Upper lobe of left lung (tissue), 6 donors: ENCODE results near the gene USP37. TPM values are rescaled to one million over a fixed set of nuclear protein-coding genes. Genes with fewer than 3 reads are reported as not detected.

Source experiments
- ATAC-seq, 2 donors: fragments of 200-7000 bp; cut with Tn5 transposase; one replicate each; pipeline ENCODE4 v1.9.1; 2022; ENCODE audit warnings: mild to moderate bottlenecking in 2 of 2, moderate library complexity in 2 of 2; ENCODE audit not compliant: low FRiP score in 2 of 2
- DNase-seq, 2 donors: peaks; one replicate each; pipeline ENCODE4 v3.0.0-alpha.2; 2019 to 2020
- H3K27ac ChIP-seq, 4 donors: fragments of 200-600 bp; sonication (generic); one replicate each; pipeline ENCODE4 v1.5.1; 2016 to 2019
- H3K27me3 ChIP-seq, 4 donors: fragments of 200-600 bp; sonication (generic); one replicate each; pipeline ENCODE4 v1.5.1; 2017 to 2019
- H3K36me3 ChIP-seq, 4 donors: fragments of 200-600 bp; sonication (generic); one replicate each; pipeline ENCODE4 v1.5.1; 2016 to 2019
- H3K4me1 ChIP-seq, 4 donors: fragments of 200-600 bp; sonication (generic); one replicate each; pipeline ENCODE4 v1.5.1; 2018 to 2019
- H3K4me3 ChIP-seq, 4 donors: fragments of 200-600 bp; sonication (generic); one replicate each; pipeline ENCODE4 v1.5.1; 2017 to 2019; ENCODE audit warnings: mild to moderate bottlenecking in 2 of 4, moderate library complexity in 1 of 4
- H3K9me3 ChIP-seq, 4 donors: fragments of 200-600 bp; sonication (generic); one replicate each; pipeline ENCODE4 v1.5.1; 2018 to 2019
- EP300 ChIP-seq, 4 donors: sonication (generic); formaldehyde crosslinking; IDR thresholded peaks; one replicate each; pipeline ENCODE4 v1.5.1; 2017; ENCODE audit warnings: antibody characterized with exemption in 4 of 4, control low read depth in 2 of 4
- POLR2A ChIP-seq, 4 donors: fragments of 450-650 bp; IDR thresholded peaks; one replicate each; pipeline ENCODE4 v1.5.1; 2016 to 2017; ENCODE audit warnings: antibody characterized with exemption in 4 of 4, mild to moderate bottlenecking in 2 of 4
- POLR2AphosphoS5 ChIP-seq, 2 donors: sonication (generic); formaldehyde crosslinking; IDR thresholded peaks; one replicate each; pipeline ENCODE4 v1.5.1; 2017; ENCODE audit warnings: antibody characterized with exemption in 2 of 2
- WGBS, 2 donors: methylation state at CpG; one replicate each; pipeline ENCODE4 v1.1.5; 2017 to 2018; 5-methylcytosine and 5-hydroxymethylcytosine counted together
- total RNA-seq, 6 donors: library from RNA; depleted of rRNA in 4 of 6; stranded (reverse); fragments of >200 nt in 4 of 6; gene quantifications; one replicate each; pipeline versions ENCODE4 v1.1.0 to v1.2.1, GENCODE V29; 2016 to 2021
- TF ChIP-seq, protein P1 (sequence below), 6 experiments: fragments of 450-650 bp in 4 of 6; fragments of 200-600 bp in 2 of 6; sonication (generic) in 2 of 6; IDR thresholded peaks; one replicate each; pipeline ENCODE4 v1.5.1; 2016 to 2019; ENCODE audit warnings: antibody characterized with exemption in 6 of 6
- donor health status: DM: no; HTN: no; CAD: no; lungs with moderate emphysema.
- donor health status: DM: no; HTN: yes; CAD: no; lungs with severe emphysema.

Gene USP37
- total RNA-seq, 6 donors from 2014 or later, result 9.0 to 31.4 (median 13.1) TPM

- no peak for DNase-seq
- 53 to 65% methylated on average over 3 of the region's 3 CpGs for WGBS, 2 donors
Measured at GRCh38 chr2:218476676-218477075, 91.5 kb downstream of the USP37 start.

DNA sequence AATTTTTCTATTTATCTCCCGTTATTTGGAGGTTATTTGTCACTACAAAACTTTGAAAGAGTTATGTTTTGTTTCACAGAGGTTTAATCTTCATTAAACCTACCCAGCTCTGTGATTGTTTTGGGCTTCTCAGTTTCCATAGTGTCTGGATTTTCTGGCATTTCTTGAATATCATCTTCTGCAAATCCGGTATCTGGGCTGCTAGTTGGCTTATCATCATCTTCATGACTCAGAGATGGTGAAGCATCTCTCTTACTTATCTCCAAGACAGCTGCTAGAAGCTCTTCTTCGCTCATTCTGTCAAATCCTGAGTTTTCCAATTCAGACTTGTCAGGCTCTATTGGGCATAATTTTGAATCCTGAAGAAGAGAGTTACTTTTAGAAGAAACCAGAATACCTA is 93.6 kb downstream of the USP37 start:
- ATAC-seq, result no peak
- Histone ChIP-seq H3K27ac (no peak overlapping the region), H3K9me3 (no peaks in the 10 kb centered on the region), H3K4me1 (peaks cover 0 to 8% (median 0%) of the 10 kb centered on the region in 4 donors), H3K36me3 (peaks cover 0 to 69% (median 8%) of the 10 kb centered on the region in 4 donors), H3K27me3 (no peaks in the 10 kb centered on the region), H3K4me3 (no peak overlapping the region)
- 87 to 93% methylated on average over 3 of the region's 3 CpGs for WGBS, 2 donors
- TF ChIP-seq, protein P1, sequence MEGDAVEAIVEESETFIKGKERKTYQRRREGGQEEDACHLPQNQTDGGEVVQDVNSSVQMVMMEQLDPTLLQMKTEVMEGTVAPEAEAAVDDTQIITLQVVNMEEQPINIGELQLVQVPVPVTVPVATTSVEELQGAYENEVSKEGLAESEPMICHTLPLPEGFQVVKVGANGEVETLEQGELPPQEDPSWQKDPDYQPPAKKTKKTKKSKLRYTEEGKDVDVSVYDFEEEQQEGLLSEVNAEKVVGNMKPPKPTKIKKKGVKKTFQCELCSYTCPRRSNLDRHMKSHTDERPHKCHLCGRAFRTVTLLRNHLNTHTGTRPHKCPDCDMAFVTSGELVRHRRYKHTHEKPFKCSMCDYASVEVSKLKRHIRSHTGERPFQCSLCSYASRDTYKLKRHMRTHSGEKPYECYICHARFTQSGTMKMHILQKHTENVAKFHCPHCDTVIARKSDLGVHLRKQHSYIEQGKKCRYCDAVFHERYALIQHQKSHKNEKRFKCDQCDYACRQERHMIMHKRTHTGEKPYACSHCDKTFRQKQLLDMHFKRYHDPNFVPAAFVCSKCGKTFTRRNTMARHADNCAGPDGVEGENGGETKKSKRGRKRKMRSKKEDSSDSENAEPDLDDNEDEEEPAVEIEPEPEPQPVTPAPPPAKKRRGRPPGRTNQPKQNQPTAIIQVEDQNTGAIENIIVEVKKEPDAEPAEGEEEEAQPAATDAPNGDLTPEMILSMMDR (IDR thresholded peaks at IDR 0.05), result no peak
- no peak for TF ChIP-seq POLR2AphosphoS5 (IDR thresholded peaks at IDR 0.05)
- DNase-seq, result no peak

More at GRCh38 chr2:218476676-218477075, 91.5 kb downstream of the USP37 start:
- peaks cover 0 to 74% (median 11%) of the 10 kb centered on the region in 4 donors for H3K36me3 ChIP-seq
- TF ChIP-seq, protein P1 (IDR thresholded peaks at IDR 0.05), result no peak
- TF ChIP-seq EP300 (IDR thresholded peaks at IDR 0.05) (no peak), POLR2A (IDR thresholded peaks at IDR 0.05) (no peak), POLR2AphosphoS5 (IDR thresholded peaks at IDR 0.05) (no peak)
- H3K27me3 ChIP-seq, result no peaks in the 10 kb centered on the region
- H3K9me3 ChIP-seq, result no peaks in the 10 kb centered on the region
- H3K4me1 ChIP-seq, result peaks cover 0 to 8% (median 0%) of the 10 kb centered on the region in 4 donors
- H3K27ac ChIP-seq, result peak overlapping the region in 2 of 4 donors; percentile 24 to 78
- no peak for ATAC-seq
- H3K4me3 ChIP-seq, result no peak overlapping the region

GRCh38 chr2:218472988-218473387 is 95.2 kb downstream of the USP37 start:
- ATAC-seq, result peak in 1 of 2 donors; percentile 70
- Histone ChIP-seq H3K4me3 (no peak overlapping the region), H3K27me3 (no peaks in the 10 kb centered on the region), H3K9me3 (no peaks in the 10 kb centered on the region), H3K4me1 (peaks cover 0 to 8% (median 0%) of the 10 kb centered on the region in 4 donors), H3K36me3 (peaks cover 0 to 63% (median 5%) of the 10 kb centered on the region in 4 donors), H3K27ac (no peak overlapping the region)
- DNase-seq, result no peak
- TF ChIP-seq EP300 (IDR thresholded peaks at IDR 0.05) (no peak), POLR2A (IDR thresholded peaks at IDR 0.05) (no peak), POLR2AphosphoS5 (IDR thresholded peaks at IDR 0.05) (no peak)
- TF ChIP-seq, protein P1 (IDR thresholded peaks at IDR 0.05), result no peak

- Histone ChIP-seq H3K9me3 (no peaks in the 10 kb centered on the region), H3K27ac (no peak overlapping the region), H3K36me3 (peaks cover 0 to 62% (median 5%) of the 10 kb centered on the region in 4 donors), H3K27me3 (no peaks in the 10 kb centered on the region), H3K4me1 (peaks cover 0 to 8% (median 0%) of the 10 kb centered on the region in 4 donors), H3K4me3 (no peak overlapping the region)
- ATAC-seq (peak in 1 of 2 donors; percentile 82), DNase-seq (peak in 1 of 2 donors; percentile 33)
- 60 to 77% methylated on average over 5 of the region's 5 CpGs for WGBS, 2 donors
- TF ChIP-seq EP300 (IDR thresholded peaks at IDR 0.05) (no peak), POLR2A (IDR thresholded peaks at IDR 0.05) (no peak), POLR2AphosphoS5 (IDR thresholded peaks at IDR 0.05) (no peak)
- TF ChIP-seq, protein P1 (IDR thresholded peaks at IDR 0.05), result no peak
Measured at GRCh38 chr2:218471982-218472381, 96.2 kb downstream of the USP37 start.

- H3K27ac ChIP-seq, result no peak overlapping the region
- DNase-seq, result no peak
- 58 to 75% methylated on average over 2 of the region's 2 CpGs for WGBS, 2 donors
- TF ChIP-seq POLR2A (IDR thresholded peaks at IDR 0.05) (no peak), POLR2AphosphoS5 (IDR thresholded peaks at IDR 0.05) (no peak), EP300 (IDR thresholded peaks at IDR 0.05) (no peak)
- no peaks in the 10 kb centered on the region for H3K27me3 ChIP-seq
- no peak overlapping the region for H3K4me3 ChIP-seq
- no peaks in the 10 kb centered on the region for H3K4me1 ChIP-seq
- ATAC-seq, result peak in 1 of 2 donors; percentile 34
- H3K9me3 ChIP-seq, result no peaks in the 10 kb centered on the region
- H3K36me3 ChIP-seq, result peaks cover 0 to 58% (median 5%) of the 10 kb centered on the region in 4 donors
Measured at GRCh38 chr2:218471036-218471435, 97.1 kb downstream of the USP37 start.
